GM20431 (cell line): ENCODE results near the gene RBMX.

Experiments
- in situ Hi-C: fragments of 300-500 bp; cut with MseI, MboI; formaldehyde crosslinking; loops from one replicate; pipeline ENCODE4 v1.15.0; 2020; ENCODE audit warnings: low sequenced_read_pairs; ENCODE audit not compliant: unreplicated experiment

The RBMX gene

GRCh38 chrX:136850441-136851175 is 29.9 kb downstream of the RBMX start:
- in situ Hi-C loops = no loop called here

- in situ Hi-C loops = no loop called here
Measured at GRCh38 chrX:136849395-136849794, 31.1 kb downstream of the RBMX start.

- in situ Hi-C loops = no loop called here
Measured at GRCh38 chrX:136847874-136848273, 32.7 kb downstream of the RBMX start.

- in situ Hi-C loops = no loop called here
Measured at GRCh38 chrX:136839196-136839595, 41.3 kb downstream of the RBMX start.

DNA sequence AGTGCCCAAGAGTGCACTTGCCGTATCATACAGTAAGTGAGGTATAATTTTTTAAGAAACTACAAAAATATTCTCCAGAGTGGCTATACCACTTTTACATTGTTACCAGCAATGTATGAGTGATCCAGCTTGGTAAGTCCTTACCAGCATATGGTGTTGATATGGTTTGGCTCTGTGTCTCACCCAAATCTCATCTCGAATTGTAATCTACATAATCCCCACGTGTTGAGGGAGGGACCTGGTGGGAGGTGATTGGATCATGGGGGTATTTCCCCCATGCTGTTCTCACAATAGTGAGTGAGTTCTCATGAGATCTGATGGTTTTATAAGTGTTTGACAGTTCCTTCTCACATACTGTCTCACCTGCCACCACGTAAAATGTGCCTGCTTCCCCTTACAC is 44.8 kb downstream of the RBMX start:
- in situ Hi-C loops = no loop called here

DNA sequence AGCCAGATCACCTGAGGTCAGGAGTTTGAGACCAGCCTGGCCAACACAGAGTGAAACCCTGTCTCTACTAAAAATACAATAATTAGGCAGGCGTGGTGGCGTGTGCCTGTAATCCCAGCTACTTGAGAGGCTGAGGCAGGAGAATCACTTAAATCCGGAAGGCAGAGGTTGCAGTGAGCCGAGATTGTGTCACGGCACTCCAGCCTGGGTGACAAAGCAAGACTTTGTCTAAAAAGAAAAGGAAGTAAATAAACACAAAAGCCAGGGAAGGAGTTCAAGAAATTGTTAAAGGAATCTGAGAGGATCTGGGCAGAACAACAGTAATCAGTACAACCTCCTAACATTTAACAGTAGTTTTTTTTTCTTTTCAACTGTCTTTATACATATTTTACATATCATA is 51.1 kb downstream of the RBMX start:
- in situ Hi-C loops = no loop called here

- in situ Hi-C loops = no loop called here
Measured at GRCh38 chrX:136828830-136829229, 51.7 kb downstream of the RBMX start.

GRCh38 chrX:136827026-136827425 is 53.5 kb downstream of the RBMX start:
- in situ Hi-C loops = no loop called here

- in situ Hi-C loops = no loop called here
Measured at GRCh38 chrX:136825771-136826170, 54.8 kb downstream of the RBMX start.
